CD14-positive monocyte (primary cell): ENCODE results near the gene MPPED1. TPM values are rescaled to one million over a fixed set of nuclear protein-coding genes. Genes with fewer than 3 reads are reported as not detected.

Experiments used
- DNase-seq, 3 donors: peaks; one replicate each; pipeline ENCODE4 v3.0.0-alpha.2; 2011 to 2022
- H2AFZ ChIP-seq: 2 replicates; pipeline ENCODE4 v1.6.0; 2012; ENCODE audit warnings: mild to moderate bottlenecking, low read depth, low read length, inconsistent platforms; ENCODE audit not compliant: insufficient read depth, poor library complexity, severe bottlenecking
- H3K27ac ChIP-seq, 2 donors: 1 replicate in 1 of 2; 2 replicates in 1 of 2; pipeline ENCODE4 v1.5.1; 2012 to 2013; ENCODE audit warnings: low read length in 2 of 2, control low read depth in 1 of 2, inconsistent platforms in 1 of 2, low read depth in 1 of 2, mild to moderate bottlenecking in 1 of 2
- H3K27me3 ChIP-seq, 2 donors: one replicate each; pipeline versions ENCODE4 v1.6.0 to v1.6.1; 2011 to 2013; ENCODE audit warnings: low read length in 2 of 2; ENCODE audit not compliant: control insufficient read depth in 2 of 2, insufficient read depth in 2 of 2
- H3K36me3 ChIP-seq, 2 donors: replicated peaks in 1 of 2; 1 replicate in 1 of 2; 2 replicates in 1 of 2; pipeline versions ENCODE4 v1.5.1 to v1.6.1; 2012 to 2013; ENCODE audit warnings: low read length in 2 of 2, control low read depth in 1 of 2, inconsistent platforms in 1 of 2, mild to moderate bottlenecking in 1 of 2; ENCODE audit not compliant: insufficient read depth in 2 of 2, control insufficient read depth in 1 of 2
- H3K4me1 ChIP-seq, 2 donors: 1 replicate in 1 of 2; 2 replicates in 1 of 2; pipeline versions ENCODE4 v1.5.1 to v1.6.1; 2012 to 2013; ENCODE audit warnings: low read length in 2 of 2, control low read depth in 1 of 2, inconsistent platforms in 1 of 2, mild to moderate bottlenecking in 1 of 2, moderate library complexity in 1 of 2; ENCODE audit not compliant: insufficient read depth in 2 of 2, control insufficient read depth in 1 of 2
- H3K4me2 ChIP-seq: replicated peaks from 2 replicates; pipeline ENCODE3; 2012; ENCODE audit warnings: low read length, moderate library complexity, mild to moderate bottlenecking; ENCODE audit not compliant: poor library complexity, severe bottlenecking; ENCODE audit errors: extremely low read depth
- H3K4me3 ChIP-seq, 3 experiments: fragments of 200-600 bp in 1 of 3; sonication (generic) in 1 of 3; replicated peaks in 1 of 3; 1 replicate in 2 of 3; 2 replicates in 1 of 3; pipeline ENCODE4 v1.5.1; 2011 to 2013; ENCODE audit warnings: low read length in 3 of 3, mild to moderate bottlenecking in 3 of 3, control low read depth in 2 of 3, low read depth in 2 of 3, inconsistent platforms in 1 of 3, moderate library complexity in 1 of 3
- H3K79me2 ChIP-seq: 2 replicates; pipeline ENCODE4 v1.6.0; 2012; ENCODE audit warnings: mild to moderate bottlenecking, control low read depth, inconsistent platforms, low read length, moderate library complexity; ENCODE audit not compliant: insufficient read depth
- H3K9ac ChIP-seq: 2 replicates; pipeline ENCODE4 v1.6.0; 2017; ENCODE audit warnings: low read length, mild to moderate bottlenecking; ENCODE audit not compliant: insufficient read depth, poor library complexity, severe bottlenecking
- H3K9me3 ChIP-seq, 2 donors: replicated peaks in 1 of 2; 1 replicate in 1 of 2; 2 replicates in 1 of 2; pipeline versions ENCODE4 v1.5.1 to v1.6.1; 2012 to 2013; ENCODE audit warnings: low read length in 2 of 2, control low read depth in 1 of 2; ENCODE audit not compliant: control insufficient read depth in 1 of 2, insufficient read depth in 1 of 2
- H4K20me1 ChIP-seq: 2 replicates; pipeline ENCODE4 v1.6.0; 2012; ENCODE audit warnings: mild to moderate bottlenecking, low read length, control low read depth, moderate library complexity; ENCODE audit not compliant: insufficient read depth
- H3K27ac Mint-ChIP-seq, 7 donors: one replicate each; pipeline ENCODE4 v1.8.0; 2020; ENCODE audit warnings: mild to moderate bottlenecking in 7 of 7, mixed read lengths in 7 of 7, moderate library complexity in 6 of 7, inconsistent platforms in 2 of 7
- H3K27me3 Mint-ChIP-seq, 3 donors: one replicate each; pipeline ENCODE4 v1.8.0; 2021 to 2022; ENCODE audit warnings: low read depth in 3 of 3, mild to moderate bottlenecking in 3 of 3, mixed read lengths in 3 of 3, moderate library complexity in 3 of 3, inconsistent platforms in 1 of 3
- H3K36me3 Mint-ChIP-seq, 2 donors: one replicate each; pipeline ENCODE4 v1.8.0; 2020; ENCODE audit warnings: mixed read lengths in 2 of 2, inconsistent platforms in 1 of 2, mild to moderate bottlenecking in 1 of 2
- H3K4me1 Mint-ChIP-seq: one replicate; pipeline ENCODE4 v1.8.0; 2020; ENCODE audit warnings: mild to moderate bottlenecking, mixed read lengths
- H3K4me3 Mint-ChIP-seq, 2 donors: one replicate each; pipeline ENCODE4 v1.8.0; 2020; ENCODE audit warnings: mild to moderate bottlenecking in 2 of 2, mixed read lengths in 2 of 2, moderate library complexity in 1 of 2
- H3K9me3 Mint-ChIP-seq, 7 donors: one replicate each; pipeline ENCODE4 v1.8.0; 2020 to 2022; ENCODE audit warnings: mixed read lengths in 7 of 7, mild to moderate bottlenecking in 6 of 7, moderate library complexity in 6 of 7, inconsistent platforms in 2 of 7
- CTCF ChIP-seq: fragments of 200-600 bp; IDR thresholded peaks from one replicate; pipeline ENCODE4 v1.8.0; 2022; ENCODE audit warnings: antibody characterized with exemption, mild to moderate bottlenecking
- WGBS: methylation state at CpG from one replicate; pipeline ENCODE4 v1.1.5; 2013; ENCODE audit warnings: missing lambda C conversion rate; ENCODE audit not compliant: insufficient coverage; 5-methylcytosine and 5-hydroxymethylcytosine counted together
- intact Hi-C, 2 donors: fragments of 100-400 bp; cut with micrococcal nuclease; formaldehyde crosslinking; loops; one replicate each; pipeline versions ENCODE4 v1.15.0 to v1.15.1; 2023
- polyA plus RNA-seq, 3 donors: library from polyadenylated mRNA; depleted of rRNA in 1 of 3; unstranded in 2 of 3; stranded (reverse) in 1 of 3; fragments of 300-500 nt in 2 of 3; fragments of >200 nt in 1 of 3; fragmentation: Illumina TruSeq in 2 of 3; gene quantifications; 1 replicate in 2 of 3; 2 replicates in 1 of 3; pipeline ENCODE4 v1.2.3, GENCODE V29; 2012 to 2021

The MPPED1 gene
- polyA plus RNA-seq, 3 donors: not detected

DNA sequence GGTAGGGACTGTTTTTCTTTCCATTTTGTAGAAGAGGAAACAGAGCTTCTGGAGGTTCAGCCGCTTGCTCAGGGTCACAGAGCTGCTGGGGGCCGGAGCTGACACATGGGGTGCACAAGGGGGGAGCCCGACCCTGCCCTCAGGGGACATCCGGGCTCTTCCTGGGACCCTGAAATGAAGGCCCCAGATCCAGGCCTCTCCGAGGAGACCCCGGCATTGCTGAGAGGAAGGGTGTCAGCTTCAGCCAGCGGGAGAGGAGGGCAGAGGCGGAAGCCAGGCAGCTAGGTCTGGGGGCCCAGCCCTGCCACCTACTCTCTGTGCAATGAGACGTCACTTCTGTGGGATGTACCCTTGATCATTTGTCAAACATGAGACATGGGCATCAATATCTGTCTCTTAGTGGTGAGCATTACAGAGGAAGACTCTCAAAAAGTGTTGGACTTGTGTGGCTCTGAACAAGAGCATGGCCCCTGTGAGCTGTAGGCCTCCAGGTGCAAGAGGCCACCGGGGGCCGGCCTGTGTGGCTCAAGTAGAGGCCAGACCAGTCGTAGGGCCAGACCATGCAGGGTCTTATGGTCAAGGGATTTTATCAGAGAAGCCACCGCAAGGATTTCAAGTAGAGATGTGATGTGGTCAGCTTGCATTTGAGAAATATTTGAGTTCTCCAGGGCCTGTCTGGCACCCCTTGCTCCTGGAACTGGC, 10.3 kb downstream of the MPPED1 start:
- peaks cover 0 to 9% (median 5%) of the 10 kb centered on the region in 3 donors for H3K27me3 Mint-ChIP-seq
- 91% methylated on average over 12 of the region's 13 CpGs for WGBS
- H4K20me1 ChIP-seq: no peaks in the 10 kb centered on the region

DNA sequence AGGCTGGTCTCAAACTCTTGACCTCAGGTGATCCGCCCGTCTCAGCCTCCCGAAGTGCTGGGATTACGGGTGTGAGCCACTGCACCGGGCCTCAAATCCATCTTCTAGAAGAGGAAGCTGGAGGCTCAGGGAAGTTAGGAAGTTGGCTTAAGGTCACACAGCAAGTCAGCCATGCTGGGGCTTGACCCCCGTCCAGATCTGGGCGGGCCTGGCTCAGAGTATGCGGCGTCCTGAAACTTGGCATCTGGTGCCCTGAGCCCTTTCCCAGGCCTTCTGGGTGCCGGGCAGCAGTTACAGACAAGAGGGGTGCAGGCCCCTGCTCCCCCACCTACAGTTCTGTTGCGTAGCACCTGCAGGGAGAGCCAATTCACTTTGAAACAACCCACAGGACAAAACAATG, 11.2 kb downstream of the MPPED1 start:
- no peak overlapping the region for H3K4me2 ChIP-seq
- no peaks in the 10 kb centered on the region for H3K79me2 ChIP-seq
- H3K27ac ChIP-seq: no peak overlapping the region
- no peak overlapping the region for H3K9ac ChIP-seq
- no peaks in the 10 kb centered on the region for H3K36me3 ChIP-seq
- no peak for DNase-seq
- intact Hi-C loops: no loop called here
- peak overlapping the region in 1 of 7 donors; percentile 34 for H3K27ac Mint-ChIP-seq
- no peaks in the 10 kb centered on the region for H3K36me3 Mint-ChIP-seq
- no peaks in the 10 kb centered on the region for H4K20me1 ChIP-seq
- peaks cover 0 to 9% (median 9%) of the 10 kb centered on the region in 3 donors for H3K27me3 Mint-ChIP-seq
- TF ChIP-seq CTCF: no peak
- H3K4me1 ChIP-seq: no peaks in the 10 kb centered on the region
- no peaks in the 10 kb centered on the region for H3K9me3 ChIP-seq
- H3K27me3 ChIP-seq: no peaks in the 10 kb centered on the region
- no peak overlapping the region for H2AFZ ChIP-seq
- no peaks in the 10 kb centered on the region for H3K9me3 Mint-ChIP-seq
- no peaks in the 10 kb centered on the region for H3K4me1 Mint-ChIP-seq
- H3K4me3 ChIP-seq: no peak overlapping the region
- WGBS: 93% methylated on average over 10 of the region's 11 CpGs
- H3K4me3 Mint-ChIP-seq: no peak overlapping the region

More for the DNA sequence above, 10.3 kb downstream of the MPPED1 start:
- DNase-seq: no peak
- Histone ChIP-seq H2AFZ (no peak overlapping the region), H3K27me3 (no peaks in the 10 kb centered on the region), H3K36me3 (no peaks in the 10 kb centered on the region), H3K4me1 (no peaks in the 10 kb centered on the region), H3K4me2 (no peak overlapping the region), H3K9ac (no peak overlapping the region), H3K9me3 (no peaks in the 10 kb centered on the region), H3K79me2 (no peaks in the 10 kb centered on the region), H3K4me3 (no peak overlapping the region), H3K27ac (no peak overlapping the region)
- Mint-ChIP-seq H3K27ac (no peak overlapping the region), H3K9me3 (no peaks in the 10 kb centered on the region), H3K4me3 (no peak overlapping the region), H3K36me3 (no peaks in the 10 kb centered on the region), H3K4me1 (no peaks in the 10 kb centered on the region)
- intact Hi-C loops: no loop called here
- no peak for TF ChIP-seq CTCF
